ENCODE measurements around the gene CUBN.
A peak's percentile ranks its signal among the peaks of the same experiment; 100 is the strongest.

The CUBN gene

GRCh38 chr10:16812676-16813075 lies 316.9 kb downstream of the CUBN start:
- no peak for DNase-seq

DNA sequence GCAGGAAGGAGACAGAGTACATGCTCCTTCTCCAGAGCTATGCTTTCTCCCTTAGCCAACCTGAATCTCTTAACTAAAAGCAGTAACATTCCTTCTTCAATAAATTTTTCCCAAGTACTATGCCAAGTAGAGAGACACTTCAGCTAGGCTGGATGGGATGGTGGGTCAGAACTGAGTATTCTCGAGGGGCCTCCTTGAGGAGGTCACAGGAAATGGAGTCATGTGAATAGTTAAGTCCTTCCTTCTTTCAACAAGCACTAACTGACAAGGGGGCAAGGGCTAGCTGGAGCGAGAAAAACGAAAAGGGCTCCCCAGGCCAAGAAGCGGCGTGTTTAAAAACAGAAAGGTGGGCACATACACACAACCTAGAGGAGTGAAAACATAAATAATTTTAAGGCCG lies 317.8 kb downstream of the CUBN start:
- peak; percentile 15 for DNase-seq

DNA sequence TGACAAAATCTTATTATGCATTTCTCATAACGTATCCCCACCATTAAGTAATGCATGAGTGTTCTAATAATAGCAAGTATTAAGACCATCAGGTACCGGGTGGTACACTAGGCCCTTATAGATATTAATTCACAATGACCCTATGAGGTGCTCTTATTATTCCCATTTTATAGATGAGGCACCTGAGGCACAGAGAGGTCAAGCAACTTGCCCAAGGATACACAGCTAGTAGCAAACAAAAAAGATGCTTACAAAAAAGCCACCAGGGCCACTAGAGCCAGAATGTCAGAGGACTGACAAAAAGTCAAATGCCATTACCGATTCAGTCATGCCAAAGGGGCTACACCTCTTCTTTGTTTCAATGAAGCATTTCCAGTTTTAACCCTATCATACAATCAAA lies 318.3 kb downstream of the CUBN start:
- DNase-seq, result no peak

- DNase-seq, result peak; percentile 31
Measured at GRCh38 chr10:16809074-16809718, 320.4 kb downstream of the CUBN start.

- no peak for DNase-seq
Measured at GRCh38 chr10:16804123-16804522, 325.5 kb downstream of the CUBN start.

DNA sequence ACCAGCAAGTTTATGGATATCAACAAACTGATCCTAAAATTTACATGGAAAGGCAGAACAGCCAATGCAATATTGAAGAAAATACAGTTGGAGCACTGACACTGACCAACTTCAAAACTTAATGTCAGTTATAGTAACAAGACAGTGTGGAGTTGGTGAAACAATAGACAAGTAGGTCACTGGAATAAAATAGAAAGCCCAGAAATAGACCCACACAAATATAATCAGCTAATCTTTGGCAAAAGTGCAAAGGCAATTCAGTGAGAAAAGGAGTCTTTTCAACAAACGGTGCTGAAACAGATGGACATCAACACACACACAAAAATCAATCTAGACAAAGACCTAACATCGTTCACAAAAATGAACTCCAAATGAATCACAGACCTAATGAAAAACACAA lies 326.1 kb downstream of the CUBN start:
- no peak for DNase-seq

GRCh38 chr10:16799621-16800020 lies 330.0 kb downstream of the CUBN start:
- DNase-seq, result no peak

DNA sequence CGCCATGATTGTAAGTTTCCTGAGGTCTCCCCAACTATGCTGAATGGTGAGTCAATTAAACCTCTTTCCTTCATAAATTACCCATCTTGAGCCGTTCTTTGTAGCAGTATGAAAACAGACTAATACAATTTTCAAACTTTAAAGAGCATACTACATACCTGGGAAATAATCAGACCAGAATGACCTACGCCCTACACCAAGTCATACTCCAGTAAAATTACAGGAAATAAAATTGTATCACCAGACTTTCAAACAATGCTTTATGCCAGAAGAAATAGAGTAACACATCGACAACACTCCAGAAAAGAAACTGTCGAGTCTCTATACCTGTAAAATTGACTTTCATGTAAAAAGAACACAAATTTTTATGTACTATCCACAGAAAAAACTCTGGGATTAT lies 331.0 kb downstream of the CUBN start:
- no peak for DNase-seq

- no peak for DNase-seq
Measured at GRCh38 chr10:16795410-16796073, 334.1 kb downstream of the CUBN start.

- no peak for DNase-seq
Measured at GRCh38 chr10:16794005-16794404, 335.6 kb downstream of the CUBN start.

DNA sequence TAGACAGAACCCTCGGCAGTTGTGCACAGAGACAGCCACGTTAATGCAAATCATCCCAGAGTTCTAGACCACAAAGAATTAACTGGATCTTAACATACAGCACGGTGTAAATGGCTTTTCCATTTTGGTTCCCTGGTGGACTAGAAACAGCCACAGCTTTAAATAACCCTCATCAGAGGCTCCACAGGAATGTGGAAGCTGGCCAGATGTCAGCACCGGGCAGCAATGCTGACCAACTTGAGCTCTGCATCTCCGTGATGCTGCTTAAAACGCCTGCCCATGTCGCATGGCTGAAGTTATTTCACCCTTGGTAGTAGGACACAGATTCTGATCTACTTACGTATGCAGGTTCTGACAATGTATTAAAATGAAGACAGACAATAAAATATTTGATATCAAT lies 336.9 kb downstream of the CUBN start:
- peak; percentile 37 for DNase-seq

DNA sequence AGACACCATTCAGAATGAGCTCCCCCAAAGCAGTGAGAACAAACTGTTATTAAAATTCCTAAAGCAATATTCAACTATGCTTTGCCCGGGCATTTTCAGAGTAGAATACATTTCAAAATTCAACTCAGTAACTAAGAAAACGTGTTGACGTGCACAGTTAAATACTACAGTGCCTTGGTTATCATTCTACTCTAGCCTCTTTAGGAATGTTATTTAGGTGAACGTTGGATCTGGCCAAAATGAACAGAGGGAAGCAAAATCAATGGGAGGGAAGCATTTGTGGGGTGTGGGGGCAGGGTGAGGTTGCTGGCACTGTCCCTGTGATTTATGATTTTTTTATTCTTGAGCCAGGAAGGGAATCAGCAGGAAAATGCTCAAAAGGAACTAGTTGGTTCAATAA lies 339.8 kb downstream of the CUBN start:
- no peak for DNase-seq

DNA sequence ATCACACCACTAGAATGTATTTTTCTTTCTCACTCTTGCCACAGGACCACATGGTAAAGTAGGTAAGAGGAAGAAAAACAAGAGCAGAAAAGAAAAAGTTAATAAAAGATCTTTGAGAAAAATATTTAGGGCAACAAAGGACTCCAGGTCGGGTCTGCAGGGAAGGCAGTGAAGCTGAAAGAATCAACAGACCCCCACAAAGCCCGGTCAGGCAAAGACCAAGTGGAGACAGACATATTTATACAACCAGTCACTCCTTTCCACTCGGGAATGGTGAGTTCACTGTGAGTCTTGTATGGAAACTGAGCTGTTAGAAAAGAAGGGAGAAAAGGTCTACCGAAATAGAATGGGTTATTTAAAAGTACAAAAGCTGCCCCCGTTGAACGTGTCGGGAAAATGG lies 340.4 kb downstream of the CUBN start:
- no peak for DNase-seq

- no peak for DNase-seq
Measured at GRCh38 chr10:16788778-16789177, 340.8 kb downstream of the CUBN start.

GRCh38 chr10:16788125-16788524 lies 341.5 kb downstream of the CUBN start:
- DNase-seq, result no peak

GRCh38 chr10:16787361-16787791 lies 342.2 kb downstream of the CUBN start:
- DNase-seq, result no peak

DNA sequence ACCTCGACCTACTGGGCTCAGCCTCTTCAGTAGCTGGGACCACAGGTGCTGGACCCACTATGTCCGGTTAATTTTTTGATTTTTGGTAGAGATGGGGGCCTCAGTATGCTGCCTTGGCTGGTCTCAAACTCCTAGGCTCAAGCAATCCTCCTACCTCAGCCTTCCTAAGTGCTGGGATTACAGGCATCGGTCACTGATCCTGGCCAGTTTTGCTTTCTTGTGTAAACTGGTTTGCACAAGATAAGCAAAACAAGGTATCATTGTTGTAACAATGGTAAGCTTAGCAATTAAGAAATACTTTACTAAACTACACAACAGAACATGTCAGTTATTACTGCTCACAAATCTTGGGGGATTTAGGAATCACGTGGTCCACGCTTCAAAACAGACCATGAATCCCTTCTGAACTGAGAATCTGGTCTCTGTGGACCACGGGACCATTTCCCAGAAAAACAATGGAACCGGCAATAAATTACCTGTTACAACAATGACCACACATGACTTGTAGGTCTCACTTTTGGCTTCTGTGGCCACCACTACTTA lies 349.2 kb downstream of the CUBN start:
- no peak for DNase-seq

GRCh38 chr10:16779384-16779915 lies 350.2 kb downstream of the CUBN start:
- no peak for DNase-seq

DNA sequence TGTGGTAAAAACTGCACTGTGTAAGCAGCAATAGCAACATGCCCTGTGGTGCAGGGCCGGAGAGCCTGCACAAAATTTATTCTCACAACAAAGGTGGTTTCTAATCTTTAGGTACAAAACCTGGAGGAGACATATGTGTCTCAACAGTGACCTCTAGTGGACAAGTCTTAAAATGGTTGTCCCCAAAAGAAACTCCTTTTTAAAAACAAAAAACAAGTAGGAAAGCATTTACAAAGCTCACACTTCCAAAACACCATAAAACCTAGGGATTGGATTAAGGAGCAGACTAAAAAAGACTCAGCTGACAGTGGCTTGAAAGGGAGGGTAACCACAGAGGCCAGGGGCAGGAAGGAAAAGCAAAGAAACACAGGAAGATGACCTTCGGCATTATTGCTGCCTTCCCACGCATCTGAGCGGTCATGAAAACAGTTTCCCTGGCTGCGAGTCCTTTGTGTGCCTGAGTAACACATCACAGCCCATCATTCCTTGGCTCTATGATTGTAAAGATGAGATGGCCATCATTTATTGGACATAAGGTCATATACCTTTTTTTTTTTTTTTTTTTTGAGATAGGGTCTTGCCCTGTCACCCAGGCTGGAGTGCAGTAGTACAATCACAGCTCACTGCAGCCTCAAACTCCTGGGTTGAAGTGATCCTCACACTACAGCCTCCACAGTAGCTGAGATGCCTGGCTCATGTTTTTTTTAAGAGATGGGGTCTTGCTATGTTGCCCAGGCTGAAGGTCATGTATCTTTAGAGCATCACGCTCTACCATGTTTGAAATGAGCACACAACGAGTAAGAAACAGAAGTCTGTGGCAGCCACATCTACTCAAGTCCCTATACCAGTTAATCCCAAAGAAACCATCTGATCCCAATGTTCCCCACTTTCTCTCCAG lies 351.9 kb downstream of the CUBN start:
- DNase-seq, result peak; percentile 49

DNA sequence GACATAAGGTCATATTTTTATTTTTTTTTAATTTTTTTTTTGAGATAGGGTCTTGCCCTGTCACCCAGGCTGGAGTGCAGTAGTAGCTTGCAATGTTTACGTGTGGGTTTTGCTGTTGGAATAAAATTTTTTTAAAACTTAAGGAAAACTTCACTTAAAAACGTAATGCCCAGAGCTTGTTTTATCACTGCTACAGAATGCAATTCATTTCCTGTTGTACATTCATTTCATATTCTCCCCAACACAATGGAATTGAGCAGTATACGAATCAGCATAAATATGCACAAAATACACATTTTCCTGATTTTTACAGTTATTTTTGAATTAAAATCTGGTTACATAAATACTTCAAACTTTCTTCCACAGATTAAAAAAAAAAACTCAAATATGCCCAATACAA lies 352.7 kb downstream of the CUBN start:
- DNase-seq, result peak; percentile 43

Measured in fibroblast of skin of back (primary cell).